PC-9 (cell line): Measurements from ENCODE around the gene CSTA. TPM values are rescaled to one million over a fixed set of nuclear protein-coding genes. Genes with fewer than 3 reads are reported as not detected.

Experiments used
- BruUV-seq: library from RNA; stranded (reverse); fragments of 400-500 nt; replicated peaks from 2 replicates; lab custom pipeline; 2021; lab: Mats Ljungman, UMichigan
- CTCF ChIA-PET: fragments of 300-600 bp; sonication (Branson Sonifier 250); formaldehyde crosslinking; loops from one replicate; lab custom pipeline; 2022; ENCODE audit warnings: antibody characterized with exemption; lab: Charles Lee
- POLR2A ChIA-PET: fragments of 300-600 bp; sonication (Branson Sonifier 250); formaldehyde crosslinking; loops from one replicate; lab custom pipeline; 2022; ENCODE audit warnings: antibody characterized with exemption; ENCODE audit not compliant: unreplicated experiment; lab: Charles Lee
- DNase-seq, 2 experiments: peaks; one replicate each; pipeline versions ENCODE4 v3.0.0 to v3.0.0-alpha.2; 2015 to 2022; ENCODE audit warnings: mixed read lengths in 1 of 2
- H2AFZ ChIP-seq: fragments of 200-600 bp; sonication (generic); 2 replicates; pipeline ENCODE4 v1.8.1; 2017; ENCODE audit warnings: antibody characterized with exemption
- H3F3A ChIP-seq: fragments of 200-600 bp; sonication (generic); 2 replicates; pipeline ENCODE4 v1.8.1; 2017; ENCODE audit warnings: antibody characterized with exemption, mild to moderate bottlenecking, low read depth; ENCODE audit not compliant: insufficient read depth
- H3K27ac ChIP-seq: fragments of 200-600 bp; sonication (generic); 2 replicates; pipeline ENCODE4 v1.6.1; 2016; ENCODE audit warnings: mixed run types
- H3K27me3 ChIP-seq: fragments of 200-600 bp; sonication (generic); 2 replicates; pipeline ENCODE4 v1.6.1; 2016; ENCODE audit warnings: low read depth, mixed run types; ENCODE audit not compliant: insufficient read depth
- H3K36me3 ChIP-seq: fragments of 200-600 bp; sonication (generic); 2 replicates; pipeline ENCODE4 v1.6.1; 2016; ENCODE audit warnings: low read depth, mixed run types
- H3K4me1 ChIP-seq: fragments of 200-600 bp; sonication (generic); replicated peaks from 2 replicates; pipeline ENCODE4 v1.6.1; 2016; ENCODE audit warnings: mixed run types; ENCODE audit not compliant: insufficient read depth
- H3K4me2 ChIP-seq: fragments of 200-600 bp; sonication (generic); 2 replicates; pipeline ENCODE4 v1.6.1; 2017; ENCODE audit warnings: mixed run types
- H3K4me3 ChIP-seq: fragments of 200-600 bp; sonication (generic); 2 replicates; pipeline ENCODE4 v1.6.1; 2016; ENCODE audit warnings: mixed run types
- H3K79me2 ChIP-seq: fragments of 200-600 bp; sonication (generic); 2 replicates; pipeline ENCODE4 v1.6.1; 2017; ENCODE audit warnings: low read depth, mixed run types
- H3K9me2 ChIP-seq: fragments of 200-600 bp; sonication (generic); 2 replicates; pipeline ENCODE4 v1.8.1; 2017; ENCODE audit warnings: mild to moderate bottlenecking; ENCODE audit not compliant: insufficient read depth
- H3K9me3 ChIP-seq: fragments of 200-600 bp; sonication (generic); 2 replicates; pipeline ENCODE4 v1.8.1; 2016; ENCODE audit warnings: low read depth; ENCODE audit not compliant: insufficient read depth
- H4K20me1 ChIP-seq: fragments of 200-600 bp; sonication (generic); 2 replicates; pipeline ENCODE4 v1.8.1; 2017; ENCODE audit not compliant: insufficient read depth
- EZH2 ChIP-seq: fragments of 200-600 bp; sonication (generic); IDR thresholded peaks from 2 replicates; pipeline ENCODE4 v1.8.0; 2017; ENCODE audit warnings: antibody characterized with exemption, low read depth
- intact Hi-C: fragments of 100-400 bp; cut with micrococcal nuclease; formaldehyde crosslinking; loops from one replicate; pipeline ENCODE4 v1.10.0; 2022; ENCODE audit not compliant: unreplicated experiment
- total RNA-seq: library from RNA; stranded (reverse); gene quantifications from 2 replicates; pipeline ENCODE4 v1.2.3, GENCODE V29; 2021
- TF ChIP-seq, protein P1 (sequence below): fragments of 200-600 bp; sonication (generic); conservative IDR thresholded peaks from 2 replicates; pipeline ENCODE4 v1.6.1; 2017; ENCODE audit warnings: mixed run types, antibody characterized with exemption, mild to moderate bottlenecking, moderate library complexity

CSTA gene
- total RNA-seq, 1 experiment from 2014 or later: 16.8 TPM

DNA sequence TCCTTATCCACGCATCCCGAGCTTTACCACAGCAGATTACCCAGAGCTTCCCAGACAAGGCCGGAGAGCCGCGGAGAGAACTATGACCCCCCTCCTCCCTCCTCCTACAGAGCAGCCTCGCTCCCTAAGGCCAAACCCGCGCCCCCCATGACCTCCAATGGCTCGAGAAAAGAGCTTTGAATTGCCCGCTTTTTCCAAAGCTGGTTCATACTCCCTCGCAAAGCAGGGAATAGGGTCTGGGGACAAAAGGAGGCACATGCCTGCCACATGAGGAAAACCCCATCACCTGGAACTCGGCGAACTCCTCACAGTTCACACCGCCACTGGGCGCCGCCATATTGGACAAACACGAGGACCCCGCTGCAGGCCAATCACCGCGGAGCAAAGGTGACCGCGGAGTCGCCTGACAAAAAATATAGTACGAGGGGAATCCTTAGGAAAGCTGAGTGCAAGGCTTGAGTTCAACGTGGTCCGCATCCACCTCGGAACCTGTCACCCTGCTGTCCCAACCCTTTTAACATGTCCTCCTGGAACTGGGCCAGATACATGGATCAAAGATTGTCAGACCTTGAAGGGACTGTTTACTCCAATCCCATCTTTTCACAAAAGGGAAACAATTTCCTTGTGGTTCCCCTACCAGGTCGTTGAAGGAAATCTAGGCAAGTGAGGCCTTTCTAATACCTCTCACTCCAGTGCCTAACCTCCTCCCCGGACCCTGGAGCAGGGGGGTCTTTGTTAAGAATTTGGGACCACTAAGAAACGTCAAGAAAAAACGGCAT is 58.0 kb downstream of the CSTA start, which contains the start of gene MIX23:
TSS of gene MIX23 (minus strand) at position 344 of the 779 bp plus-strand sequence. CDS start at position 337, 7 bp downstream.
- Histone ChIP-seq H4K20me1 (no peaks in the 10 kb centered on the region), H3K79me2 (peaks cover 25% of the 10 kb centered on the region), H3K4me3 (peak within 1 kb of the TSS; percentile 85), H3K27me3 (no peaks in the 10 kb centered on the region), H3K4me2 (peak within 1 kb of the TSS; percentile 96), H3K4me1 (peaks cover 18% of the 10 kb centered on the region; the same call in 1 of the 2 replicates), H3F3A (no peaks in the 10 kb centered on the region), H2AFZ (peak within 1 kb of the TSS; percentile 94), H3K27ac (peak within 1 kb of the TSS; percentile 66), H3K9me2 (no peaks in the 10 kb centered on the region), H3K36me3 (no peaks in the 10 kb centered on the region; the same call in 1 of the 2 replicates), H3K9me3 (no peaks in the 10 kb centered on the region)
- TF ChIP-seq, protein P1, sequence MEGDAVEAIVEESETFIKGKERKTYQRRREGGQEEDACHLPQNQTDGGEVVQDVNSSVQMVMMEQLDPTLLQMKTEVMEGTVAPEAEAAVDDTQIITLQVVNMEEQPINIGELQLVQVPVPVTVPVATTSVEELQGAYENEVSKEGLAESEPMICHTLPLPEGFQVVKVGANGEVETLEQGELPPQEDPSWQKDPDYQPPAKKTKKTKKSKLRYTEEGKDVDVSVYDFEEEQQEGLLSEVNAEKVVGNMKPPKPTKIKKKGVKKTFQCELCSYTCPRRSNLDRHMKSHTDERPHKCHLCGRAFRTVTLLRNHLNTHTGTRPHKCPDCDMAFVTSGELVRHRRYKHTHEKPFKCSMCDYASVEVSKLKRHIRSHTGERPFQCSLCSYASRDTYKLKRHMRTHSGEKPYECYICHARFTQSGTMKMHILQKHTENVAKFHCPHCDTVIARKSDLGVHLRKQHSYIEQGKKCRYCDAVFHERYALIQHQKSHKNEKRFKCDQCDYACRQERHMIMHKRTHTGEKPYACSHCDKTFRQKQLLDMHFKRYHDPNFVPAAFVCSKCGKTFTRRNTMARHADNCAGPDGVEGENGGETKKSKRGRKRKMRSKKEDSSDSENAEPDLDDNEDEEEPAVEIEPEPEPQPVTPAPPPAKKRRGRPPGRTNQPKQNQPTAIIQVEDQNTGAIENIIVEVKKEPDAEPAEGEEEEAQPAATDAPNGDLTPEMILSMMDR: no peak
- no peak for TF ChIP-seq EZH2
- ChIA-PET CTCF (interaction anchor here (0.6 to 2.1 kb wide), 2 partner anchors 10 to 544 kb away, joined by 3 to 5 read pairs; no protein-coding TSS in a partner anchor), POLR2A (interaction anchor here (0.7 kb wide), 1 partner anchor 50 kb away, joined by 6 read pairs; no protein-coding TSS in a partner anchor)
- DNase-seq: peak; percentile 76 to 87
- intact Hi-C loops: loop anchor here (5.0 kb wide), 1 partner anchor 836 kb away; the partner anchor contains the start of gene POLQ
- BruUV-seq: no TSS peak

DNA sequence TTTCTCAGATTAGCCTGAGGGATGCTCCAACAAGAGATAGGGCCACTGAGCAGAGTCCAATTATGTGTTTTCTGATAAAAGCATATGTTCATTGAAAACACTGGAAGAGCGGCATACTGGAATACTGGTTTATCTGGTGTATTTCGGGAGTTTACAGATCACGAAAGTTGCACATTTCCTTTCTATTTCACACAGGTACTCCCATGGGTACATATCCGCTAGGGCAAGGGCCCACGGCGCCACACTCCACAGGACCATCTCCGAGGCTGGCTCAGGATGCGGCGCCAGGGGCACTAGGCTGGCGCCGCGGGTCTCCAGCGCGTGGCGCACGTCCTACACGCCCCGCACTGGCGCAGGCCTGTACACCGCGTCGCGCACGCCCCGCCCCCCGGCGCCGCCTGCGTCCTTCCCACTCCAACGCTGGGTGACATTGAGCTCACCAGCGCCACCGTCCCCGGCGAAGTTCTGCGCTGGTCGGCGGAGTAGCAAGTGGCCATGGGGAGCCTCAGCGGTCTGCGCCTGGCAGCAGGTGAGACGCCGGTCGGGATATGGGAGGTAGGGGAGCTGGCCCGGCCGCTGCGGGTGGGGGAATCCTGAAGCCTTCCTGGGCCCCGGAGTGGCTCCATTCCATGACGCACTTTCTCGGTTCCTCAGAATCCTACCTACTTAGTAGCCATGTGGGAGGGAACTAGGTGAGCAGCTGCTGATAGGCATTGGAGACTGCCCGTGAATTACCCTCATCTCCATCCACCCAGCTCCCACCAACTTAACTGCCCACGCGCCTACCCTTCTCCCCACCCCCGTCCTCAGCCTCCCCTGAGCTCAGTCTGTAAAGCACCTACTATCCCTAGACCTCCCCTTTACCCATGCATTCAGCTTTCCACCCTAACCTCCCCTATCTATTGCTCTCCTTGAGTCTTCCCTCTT is 59.0 kb downstream of the CSTA start, which contains the start of gene FAM162A:
TSS of gene FAM162A (plus strand) at position 412 of the 927 bp plus-strand sequence. CDS start at position 496, 84 bp downstream.
- Histone ChIP-seq H4K20me1 (no peaks in the 10 kb centered on the region), H3K79me2 (peaks cover 25% of the 10 kb centered on the region), H3K4me3 (peak within 1 kb of the TSS; percentile 85), H2AFZ (peak within 1 kb of the TSS; percentile 94), H3K27ac (peak within 1 kb of the TSS; percentile 66), H3K9me3 (no peaks in the 10 kb centered on the region), H3F3A (no peaks in the 10 kb centered on the region), H3K4me1 (peaks cover 18% of the 10 kb centered on the region; the same call in 1 of the 2 replicates), H3K27me3 (no peaks in the 10 kb centered on the region), H3K9me2 (no peaks in the 10 kb centered on the region), H3K36me3 (no peaks in the 10 kb centered on the region), H3K4me2 (peak within 1 kb of the TSS; percentile 96)
- ChIA-PET CTCF (interaction anchor here (0.5 to 2.1 kb wide), 9 partner anchors 9 to 838 kb away, joined by 3 to 10 read pairs (median 4); partner anchors contain the start of gene POLQ), POLR2A (interaction anchor here (0.6 to 1.6 kb wide), 14 partner anchors 9 to 1885 kb away, joined by 3 to 16 read pairs (median 4); partner anchors contain the start of genes HSPBAP1, SEC22A and WDR5B)
- intact Hi-C loops: loop anchor here (1.0 to 5.0 kb wide), 3 partner anchors 32 to 837 kb away; partner anchors contain the start of genes POLQ and WDR5B
- peak; percentile 87 to 96 for DNase-seq
- TF ChIP-seq, protein P1: peak; percentile 64
- no peak for TF ChIP-seq EZH2
- no TSS peak for BruUV-seq
